GM21786 (cell line): ENCODE results near the gene ADAMTS20.

Experiments used
- ATAC-seq: cut with Tn5 transposase; IDR thresholded peaks from one replicate; pipeline ENCODE4 v1.9.1; 2021; ENCODE audit not compliant: unreplicated experiment

The ADAMTS20 gene

DNA sequence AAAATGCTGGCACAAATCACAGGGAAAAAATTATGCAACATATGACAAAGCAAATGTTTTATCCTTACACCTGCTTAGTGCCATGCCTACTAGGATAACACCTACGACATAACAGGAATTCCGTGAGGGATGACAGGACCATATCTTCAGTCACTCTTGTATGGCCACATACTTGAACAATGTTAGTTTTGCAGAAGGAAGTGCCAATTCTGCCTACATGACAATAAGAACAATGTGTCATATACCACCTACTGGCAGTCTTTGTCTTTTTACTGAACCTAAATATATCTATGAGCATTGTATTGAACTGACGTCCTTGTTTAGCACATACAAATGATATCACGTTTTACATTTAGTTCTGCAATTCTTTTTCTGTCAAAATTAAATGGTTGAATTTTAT is 234.0 kb downstream of the ADAMTS20 start:
- ATAC-seq, result no peak

DNA sequence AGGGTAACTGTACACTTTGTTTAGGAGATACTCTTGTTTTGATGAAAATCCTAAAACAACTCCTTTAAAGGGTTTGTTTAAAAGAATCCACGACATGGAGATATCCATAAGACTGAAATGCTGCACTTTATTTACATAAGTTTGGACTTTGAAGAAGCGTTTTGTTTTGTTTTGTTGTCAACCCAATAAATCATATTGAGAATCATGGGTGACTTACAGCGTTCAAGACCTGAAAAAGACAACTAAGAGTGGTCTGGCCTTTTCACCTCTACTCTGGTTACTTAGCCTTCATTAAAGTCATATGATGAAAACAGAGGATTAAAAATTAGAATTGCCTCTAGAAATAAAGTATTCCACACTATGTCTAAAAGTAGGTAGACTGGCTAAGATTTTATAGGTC is 234.8 kb downstream of the ADAMTS20 start:
- ATAC-seq, result no peak

DNA sequence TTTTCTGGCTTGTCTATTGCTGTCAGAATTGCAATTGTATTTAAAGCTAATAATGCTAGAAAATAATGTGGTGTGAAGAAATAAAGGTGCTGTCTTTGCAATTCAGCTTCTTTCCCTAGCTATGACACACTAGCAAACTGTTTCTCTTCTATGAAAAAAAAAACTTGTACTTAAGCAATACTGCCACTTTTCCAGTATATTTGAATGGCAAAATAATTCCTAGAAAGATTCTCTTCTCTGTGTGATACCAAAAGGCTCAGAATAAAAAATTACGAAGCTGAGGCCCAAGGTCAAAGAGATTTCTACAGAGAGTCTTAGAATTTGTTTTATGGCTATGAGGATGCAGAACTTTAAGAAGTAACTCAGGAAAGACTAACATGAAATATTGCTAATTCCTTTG is 235.5 kb downstream of the ADAMTS20 start:
- no peak for ATAC-seq

DNA sequence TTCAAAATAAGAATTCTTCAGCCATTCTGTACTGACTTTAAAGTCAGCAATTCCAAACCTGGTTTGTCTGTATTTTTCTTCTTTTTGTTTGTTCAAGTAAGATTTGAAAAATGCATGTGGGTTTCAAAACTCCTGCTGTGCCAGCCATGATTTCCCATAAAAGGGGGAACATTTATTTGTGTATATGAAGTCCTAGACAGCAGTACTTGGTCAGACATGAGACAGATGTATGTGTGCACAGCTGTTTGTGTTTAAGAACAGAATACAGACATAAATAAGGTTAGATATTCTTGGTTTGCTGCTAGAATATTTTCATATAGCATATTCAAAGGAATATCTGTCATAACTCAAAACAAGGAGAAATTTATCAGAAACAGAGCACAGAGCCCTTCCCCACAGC is 236.0 kb downstream of the ADAMTS20 start:
- ATAC-seq, result no peak

DNA sequence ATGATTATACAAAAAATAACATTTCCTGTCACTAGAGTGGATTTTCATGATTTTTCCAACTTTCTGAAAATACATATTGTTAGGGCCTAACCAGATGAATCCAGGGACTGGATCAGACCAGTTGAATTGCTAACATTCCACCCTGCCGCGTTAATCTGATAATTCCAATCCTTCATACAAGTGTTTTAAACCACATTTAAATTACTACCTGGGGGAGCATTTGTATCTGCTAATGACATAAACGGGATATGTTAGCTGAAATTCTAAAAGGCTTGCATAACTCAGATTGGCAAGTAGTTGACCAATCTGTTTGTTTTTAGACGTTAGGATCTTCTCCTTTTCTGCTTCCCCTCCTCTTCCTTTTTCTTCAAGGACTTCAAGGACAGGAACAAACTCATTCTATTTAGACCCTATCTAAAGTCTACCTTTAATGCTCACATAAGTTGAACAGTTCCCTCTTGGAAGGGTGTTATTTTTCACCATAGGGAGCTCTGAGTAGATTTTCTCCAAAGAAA is 239.0 kb downstream of the ADAMTS20 start:
- no peak for ATAC-seq

DNA sequence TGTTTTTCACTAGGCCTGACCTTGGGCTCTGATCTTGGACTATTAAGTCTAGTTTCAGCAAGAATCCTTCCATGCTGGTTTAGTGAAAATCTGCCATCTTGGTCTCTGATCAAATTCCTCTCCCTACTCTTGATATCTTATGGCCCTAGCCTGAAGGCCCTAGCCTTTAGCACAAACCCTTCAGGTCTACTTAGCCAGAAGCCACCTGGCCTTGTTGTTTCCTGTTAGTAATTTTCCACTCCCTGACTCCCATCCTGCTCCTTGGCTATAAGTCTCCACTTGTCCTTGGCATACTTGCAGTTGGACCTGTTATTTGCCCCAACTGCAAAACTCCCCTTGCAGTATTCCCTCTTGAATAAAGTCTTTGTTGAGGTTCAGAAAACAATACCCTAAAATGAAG is 241.4 kb downstream of the ADAMTS20 start:
- ATAC-seq, result no peak

DNA sequence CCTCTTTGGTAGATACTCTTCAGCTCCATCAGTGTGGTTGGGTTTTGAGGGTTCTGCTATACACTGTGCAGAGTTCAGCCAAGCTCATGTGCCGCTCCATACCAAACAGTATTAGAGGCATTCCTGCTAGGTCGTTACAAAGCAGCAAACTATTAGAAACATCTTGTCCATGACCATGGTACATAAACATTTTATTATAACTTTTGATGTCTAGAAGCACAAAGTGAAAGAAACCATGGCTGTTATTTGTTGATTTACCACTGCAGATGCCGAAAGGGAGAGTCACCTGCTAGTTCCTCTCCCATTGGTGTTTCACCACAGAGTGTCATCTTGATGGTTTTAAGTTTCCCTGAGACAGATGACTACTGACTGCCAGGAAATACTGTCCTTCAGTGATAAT is 242.0 kb downstream of the ADAMTS20 start:
- ATAC-seq, result no peak

DNA sequence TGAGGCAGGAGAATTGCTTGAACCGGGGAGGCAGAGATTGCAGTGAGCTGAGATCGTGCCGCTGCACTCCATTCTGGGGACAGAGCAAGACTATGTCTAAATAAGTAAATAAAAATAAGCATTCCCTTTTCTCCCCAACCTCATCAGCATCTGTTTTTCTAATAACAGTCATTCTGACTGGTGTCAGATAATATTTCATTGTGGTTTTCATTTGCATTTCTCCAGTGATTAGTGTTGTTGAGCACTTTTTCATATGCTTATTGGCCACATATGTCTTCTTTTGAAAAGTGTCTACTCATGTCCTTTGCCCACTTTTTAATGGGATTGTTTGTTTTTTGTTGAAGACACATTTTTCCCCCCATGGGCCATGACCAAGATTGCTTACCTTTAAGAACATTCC is 243.2 kb downstream of the ADAMTS20 start:
- ATAC-seq, result no peak

DNA sequence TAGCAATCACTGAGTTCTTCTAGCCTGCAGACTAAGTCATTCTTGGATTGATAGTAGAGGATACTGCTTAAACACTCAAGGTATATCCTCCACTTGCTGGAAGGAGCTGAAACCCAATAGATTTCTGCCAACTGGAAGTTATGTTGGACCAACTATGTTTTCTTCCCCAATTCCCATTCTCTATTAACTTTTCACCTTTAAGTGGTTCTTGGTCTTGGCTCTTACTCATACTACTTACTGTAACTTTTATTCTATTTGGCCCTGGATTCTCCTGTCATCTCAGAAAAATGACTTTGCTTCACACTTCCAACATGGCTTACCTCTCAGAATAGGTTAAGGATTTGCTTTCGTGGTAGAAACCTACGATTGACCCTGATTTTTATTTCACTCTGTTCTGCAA is 244.9 kb downstream of the ADAMTS20 start:
- no peak for ATAC-seq

DNA sequence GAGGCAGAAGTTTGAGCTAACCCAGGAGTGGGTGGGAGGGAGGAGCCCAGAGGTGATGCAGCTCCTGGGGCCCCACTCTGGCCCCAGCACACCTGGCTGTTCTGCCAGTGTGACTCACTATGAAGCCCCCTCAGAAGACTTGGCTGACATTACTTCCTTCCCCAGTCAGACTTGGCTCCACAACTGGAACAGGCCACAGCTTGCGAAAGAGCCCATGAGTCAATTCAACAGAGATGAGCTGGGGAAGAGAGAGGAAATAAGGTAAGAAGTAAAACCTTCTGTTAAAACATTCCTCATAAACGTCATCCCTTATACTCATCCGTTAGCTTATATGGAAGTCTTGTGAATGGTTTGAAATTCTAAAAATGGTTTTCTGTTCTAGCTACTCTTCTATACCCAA is 245.9 kb downstream of the ADAMTS20 start:
- no peak for ATAC-seq

DNA sequence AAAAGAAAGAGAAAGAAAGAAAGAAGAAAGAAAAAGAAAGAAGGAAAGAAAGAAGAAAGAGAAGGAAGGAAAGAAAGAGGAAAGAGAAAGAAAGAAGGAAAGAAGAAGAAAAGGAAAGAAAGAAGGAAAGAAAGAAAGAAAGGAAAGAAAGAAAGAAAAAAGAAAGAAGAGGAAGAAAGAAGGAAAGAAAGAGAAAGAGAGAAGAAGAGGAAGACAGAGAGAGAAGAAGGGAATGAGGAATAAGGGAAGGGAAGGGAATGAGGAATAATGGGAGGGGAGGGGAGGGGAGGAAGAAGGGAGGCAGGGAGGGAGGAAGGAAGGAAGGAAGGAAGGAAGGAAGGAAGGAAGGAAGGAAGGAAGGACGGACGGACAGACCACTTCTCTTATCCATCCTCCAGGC is 246.9 kb downstream of the ADAMTS20 start:
- ATAC-seq, result no peak
